H1 (cell line): ENCODE measurements around the gene ATP6V1B1. TPM values are rescaled to one million over a fixed set of nuclear protein-coding genes. Genes with fewer than 3 reads are reported as not detected.

Source experiments
- CHD7 ChIP-seq: fragments of 300-600 bp; sonication (generic); IDR thresholded peaks from 2 replicates; pipeline ENCODE4 v1.7.1; 2012; ENCODE audit warnings: low read length, moderate library complexity, mild to moderate bottlenecking, inconsistent platforms; ENCODE audit not compliant: insufficient replicate concordance
- EZH2 ChIP-seq: fragments of 200-600 bp; sonication (generic); IDR thresholded peaks from 2 replicates; pipeline ENCODE4 v1.7.1; 2012; ENCODE audit warnings: low read depth, mild to moderate bottlenecking, moderate library complexity, low read length, inconsistent platforms; ENCODE audit not compliant: severe bottlenecking
- JUN ChIP-seq: IDR thresholded peaks from 2 replicates; pipeline ENCODE4 v1.6.1; 2011; ENCODE audit warnings: low read depth, mild to moderate bottlenecking, improper control_type of control experiment, low read length
- PHF8 ChIP-seq: fragments of 200-600 bp; sonication (generic); conservative IDR thresholded peaks from 2 replicates; pipeline ENCODE4 v1.7.1; 2012; ENCODE audit warnings: low read depth, mild to moderate bottlenecking, inconsistent platforms, low read length, moderate library complexity
- RXRA ChIP-seq: IDR thresholded peaks from 2 replicates; pipeline ENCODE4 v1.6.1; 2011; ENCODE audit warnings: low read depth, mild to moderate bottlenecking, low read length, moderate library complexity; ENCODE audit not compliant: insufficient read depth
- SIRT6 ChIP-seq: IDR thresholded peaks from one replicate; pipeline ENCODE4 v1.7.1; 2012; ENCODE audit warnings: low read length, inconsistent platforms
- SIX5 ChIP-seq: IDR thresholded peaks from 2 replicates; pipeline ENCODE4 v1.6.1; 2011; ENCODE audit warnings: mild to moderate bottlenecking, low read depth, low read length
- polyA plus RNA-seq, 7 experiments: library from polyadenylated mRNA; depleted of rRNA in 3 of 7; stranded (reverse) in 5 of 7; unstranded in 2 of 7; fragments of >200 nt in 5 of 7; fragments of 200-250 nt in 2 of 7; gene quantifications; 1 replicate in 5 of 7; 2 replicates in 1 of 7; 4 replicates in 1 of 7; pipeline versions ENCODE4 v1.2.1 to v1.2.3, GENCODE V29; 2011 to 2013; ENCODE audit warnings: missing spikeins in 2 of 7, mixed read lengths in 2 of 7
- total RNA-seq: library from RNA; stranded (reverse); fragmentation: NEBNext Ultra II Directional; extraction: Animal tissue kit (Norgen Biotek cat#: 25700); gene quantifications from 2 replicates; pipeline ENCODE4 v1.2.1, GENCODE V29; 2021
- TF ChIP-seq, protein P1 (sequence below): IDR thresholded peaks from 2 replicates; pipeline ENCODE4 v1.6.1; 2012; ENCODE audit warnings: low read length, inconsistent platforms

The ATP6V1B1 gene
- total and polyA plus RNA-seq, 2 of the 8 experiments (the other 6 are each of a cell fraction or from before 2014, with no cell fraction given): not detected

DNA sequence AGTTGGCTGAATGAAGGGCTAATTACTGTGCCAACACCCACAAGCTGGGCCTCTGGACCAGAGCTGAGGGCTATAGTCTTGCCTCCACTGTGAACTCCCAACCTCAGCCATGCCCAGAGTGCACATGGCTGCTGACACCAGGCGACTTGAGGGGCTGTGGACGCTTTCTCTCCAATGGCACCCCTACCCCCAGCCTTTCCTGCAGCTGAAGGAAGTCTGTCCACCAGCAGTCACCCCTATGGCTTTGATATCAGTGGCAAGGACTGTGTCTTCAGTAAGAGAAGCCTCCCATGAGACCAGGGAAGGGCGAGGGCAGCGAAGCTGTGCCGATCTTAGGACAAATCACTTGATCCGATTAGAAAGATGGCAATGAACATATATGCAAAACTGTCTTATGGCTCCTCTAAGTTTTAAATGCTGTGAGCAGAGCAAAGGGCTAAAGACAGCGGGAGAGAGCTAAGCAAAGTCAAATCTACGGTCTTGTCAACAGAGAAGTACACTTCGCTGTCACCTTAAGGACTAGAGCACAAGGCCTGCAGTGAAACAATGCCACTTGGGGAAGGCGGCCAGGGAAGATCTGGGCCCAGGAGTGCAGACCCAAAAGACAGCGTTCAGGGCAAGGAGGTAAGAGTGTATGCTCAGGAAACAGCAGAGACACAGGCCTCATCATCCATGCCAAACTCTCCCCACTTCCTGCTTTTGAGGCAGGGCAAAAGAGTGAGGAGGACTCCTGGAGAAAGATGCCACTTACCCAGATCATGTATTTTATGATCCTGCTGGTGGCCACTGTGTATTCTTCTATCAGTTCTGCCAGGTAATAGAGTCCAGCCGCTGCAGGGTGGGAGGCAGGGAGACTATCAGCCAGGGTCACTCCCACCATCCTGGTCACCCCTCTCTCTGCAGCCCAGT is 57.5 kb downstream of the ATP6V1B1 start (continued):
- TF ChIP-seq CHD7: no peak
- no peak for TF ChIP-seq SIX5
- TF ChIP-seq RXRA: no peak
- no peak for TF ChIP-seq SIRT6
- TF ChIP-seq JUN: no peak
- no peak for TF ChIP-seq EZH2
- TF ChIP-seq PHF8: no peak
- TF ChIP-seq, protein P1, sequence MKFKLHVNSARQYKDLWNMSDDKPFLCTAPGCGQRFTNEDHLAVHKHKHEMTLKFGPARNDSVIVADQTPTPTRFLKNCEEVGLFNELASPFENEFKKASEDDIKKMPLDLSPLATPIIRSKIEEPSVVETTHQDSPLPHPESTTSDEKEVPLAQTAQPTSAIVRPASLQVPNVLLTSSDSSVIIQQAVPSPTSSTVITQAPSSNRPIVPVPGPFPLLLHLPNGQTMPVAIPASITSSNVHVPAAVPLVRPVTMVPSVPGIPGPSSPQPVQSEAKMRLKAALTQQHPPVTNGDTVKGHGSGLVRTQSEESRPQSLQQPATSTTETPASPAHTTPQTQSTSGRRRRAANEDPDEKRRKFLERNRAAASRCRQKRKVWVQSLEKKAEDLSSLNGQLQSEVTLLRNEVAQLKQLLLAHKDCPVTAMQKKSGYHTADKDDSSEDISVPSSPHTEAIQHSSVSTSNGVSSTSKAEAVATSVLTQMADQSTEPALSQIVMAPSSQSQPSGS: no peak
